Stimulated activated CD4-positive, alpha-beta T cell treated with anti-CD3 and anti-CD28 coated beads, TNF-alpha, amount 100 ng/mL, for 24 hours (primary cell): Measurements from ENCODE around the gene BCL2L11.

Experiments used
- DNase-seq, 3 experiments: peaks; one replicate each; pipeline ENCODE4 v3.0.0-alpha.2; 2020; ENCODE audit warnings: low read depth in 3 of 3

BCL2L11 gene

DNA sequence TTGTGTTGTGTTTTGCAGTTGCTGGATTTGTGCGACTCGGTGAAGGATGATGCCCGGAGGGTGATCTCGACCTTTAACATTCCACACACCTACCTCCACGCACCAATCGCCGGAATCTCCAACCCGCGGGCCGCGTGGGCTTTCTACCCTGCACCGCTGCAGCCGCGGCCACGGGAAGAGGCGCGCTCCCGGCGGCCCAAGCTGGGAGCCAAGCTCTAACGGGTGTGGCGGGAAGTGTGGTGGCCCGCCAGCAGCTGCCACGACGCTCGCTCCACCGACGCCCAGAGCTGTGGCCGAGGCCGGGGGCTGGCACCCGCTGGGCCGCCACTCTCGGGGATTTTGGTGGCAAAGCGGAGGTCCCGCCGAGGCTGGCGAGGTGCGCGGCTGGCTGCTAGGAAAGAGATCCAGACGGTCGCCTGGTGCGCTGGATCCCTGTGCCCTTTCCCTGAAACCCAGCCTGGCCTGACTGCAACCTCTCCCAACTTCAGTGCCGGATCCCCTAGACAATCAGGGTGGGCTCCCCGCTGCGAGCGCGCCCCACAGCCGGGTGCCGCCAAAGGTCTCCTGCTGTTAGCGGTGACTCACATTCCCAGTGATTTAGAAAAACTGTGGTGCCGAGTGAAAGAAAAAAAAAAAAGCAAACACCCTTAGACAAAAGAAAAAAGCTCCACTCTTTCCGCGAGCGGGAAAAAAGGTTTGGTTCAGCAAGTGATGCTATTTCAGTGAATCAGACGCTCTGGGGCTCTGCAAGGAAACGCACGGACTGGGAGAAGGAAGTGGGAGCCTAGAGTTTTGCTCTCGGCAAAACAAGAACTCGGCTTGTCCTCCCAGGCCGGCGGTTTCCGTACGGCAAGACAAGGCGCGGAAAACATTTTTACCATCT, 2.9 kb upstream of the BCL2L11 start:
- DNase-seq = peak in 1 of 3 experiments; percentile 32

- DNase-seq = no peak
Measured at GRCh38 chr2:111118481-111118980, 2.2 kb upstream of the BCL2L11 start.

DNA sequence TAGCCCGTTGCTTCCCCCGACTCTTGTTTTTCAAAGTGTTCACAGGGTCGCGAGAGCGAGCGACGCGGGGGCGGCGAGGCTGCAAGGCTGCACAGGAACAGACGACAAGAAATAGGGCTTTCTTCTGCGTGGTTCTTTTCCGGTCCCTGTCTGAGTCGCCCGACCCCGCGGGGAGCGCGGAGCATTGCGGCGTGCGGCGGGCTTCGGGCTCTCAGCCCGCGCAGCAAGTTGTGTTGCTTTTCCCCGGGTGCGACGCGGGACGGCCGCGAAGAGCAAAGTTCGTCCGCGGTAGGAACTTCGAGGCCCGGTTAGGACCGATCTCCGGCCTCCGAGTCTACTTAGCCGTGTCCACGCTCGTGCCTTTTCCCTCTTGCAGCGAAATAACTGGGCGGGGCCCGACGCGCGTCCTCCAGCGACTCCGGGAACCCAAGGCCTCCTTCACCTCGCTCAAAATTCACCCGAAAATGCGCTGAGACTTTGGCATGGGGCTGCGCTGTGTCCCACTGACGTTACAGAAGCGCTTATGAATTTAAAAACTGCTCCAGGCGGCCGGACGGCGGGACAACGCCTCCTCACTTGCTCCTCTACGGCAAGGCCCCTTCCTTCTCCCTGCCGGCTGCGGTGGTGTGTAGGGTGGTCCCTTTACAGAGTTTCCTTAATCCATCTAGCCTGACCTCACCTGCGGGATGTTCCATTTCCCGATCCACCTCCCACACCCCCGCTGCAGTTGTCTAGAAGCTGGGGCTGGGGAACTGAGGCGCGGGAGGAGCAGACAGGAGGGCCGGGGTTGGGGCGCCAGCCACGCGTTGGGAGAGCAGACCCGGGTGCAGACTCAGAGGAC, 1.5 kb upstream of the BCL2L11 start:
- peak in 1 of 3 experiments; percentile 14 for DNase-seq

- no peak for DNase-seq
Measured at GRCh38 chr2:111119822-111120252, 877 bp upstream of the BCL2L11 start.

DNA sequence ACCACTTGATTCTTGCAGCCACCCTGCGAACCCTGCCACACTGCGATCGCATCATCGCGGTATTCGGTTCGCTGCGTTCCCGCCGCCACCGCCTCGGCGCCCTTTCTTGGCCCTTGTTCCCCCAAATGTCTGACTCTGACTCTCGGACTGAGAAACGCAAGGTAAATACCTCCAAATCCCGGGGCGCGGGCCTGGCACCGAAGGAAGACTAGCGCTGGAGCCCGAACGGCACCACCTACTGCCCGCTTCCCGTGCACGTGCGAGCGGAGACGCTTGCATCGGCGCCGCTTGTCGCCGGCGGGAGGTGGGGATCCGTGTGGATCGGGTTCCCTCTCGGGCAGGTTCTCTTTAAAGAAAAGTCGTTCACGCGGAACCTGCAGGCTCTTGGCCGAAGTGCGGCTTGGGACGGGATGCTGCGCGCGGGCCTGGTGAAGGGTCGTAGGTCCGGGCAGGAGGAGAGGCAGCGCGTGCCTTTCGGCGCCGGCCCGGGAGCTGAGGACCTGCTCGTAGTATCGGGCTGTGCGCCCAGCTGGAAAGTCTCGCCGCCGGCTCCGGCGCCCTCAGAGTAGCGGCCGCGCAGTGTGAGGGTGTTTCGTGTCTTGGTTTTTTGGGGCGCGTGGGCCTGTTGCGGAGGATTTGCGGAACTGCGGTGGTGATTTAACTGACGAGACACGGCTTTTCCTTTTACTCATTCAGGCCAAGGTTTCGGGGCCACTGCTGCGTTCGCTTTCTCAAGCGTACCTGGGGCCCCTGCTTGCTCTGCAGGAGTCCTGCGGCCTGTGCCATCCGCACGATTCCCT, 514 bp downstream of the BCL2L11 start:
- peak in 2 of 3 experiments; percentile 35 to 42 for DNase-seq

DNA sequence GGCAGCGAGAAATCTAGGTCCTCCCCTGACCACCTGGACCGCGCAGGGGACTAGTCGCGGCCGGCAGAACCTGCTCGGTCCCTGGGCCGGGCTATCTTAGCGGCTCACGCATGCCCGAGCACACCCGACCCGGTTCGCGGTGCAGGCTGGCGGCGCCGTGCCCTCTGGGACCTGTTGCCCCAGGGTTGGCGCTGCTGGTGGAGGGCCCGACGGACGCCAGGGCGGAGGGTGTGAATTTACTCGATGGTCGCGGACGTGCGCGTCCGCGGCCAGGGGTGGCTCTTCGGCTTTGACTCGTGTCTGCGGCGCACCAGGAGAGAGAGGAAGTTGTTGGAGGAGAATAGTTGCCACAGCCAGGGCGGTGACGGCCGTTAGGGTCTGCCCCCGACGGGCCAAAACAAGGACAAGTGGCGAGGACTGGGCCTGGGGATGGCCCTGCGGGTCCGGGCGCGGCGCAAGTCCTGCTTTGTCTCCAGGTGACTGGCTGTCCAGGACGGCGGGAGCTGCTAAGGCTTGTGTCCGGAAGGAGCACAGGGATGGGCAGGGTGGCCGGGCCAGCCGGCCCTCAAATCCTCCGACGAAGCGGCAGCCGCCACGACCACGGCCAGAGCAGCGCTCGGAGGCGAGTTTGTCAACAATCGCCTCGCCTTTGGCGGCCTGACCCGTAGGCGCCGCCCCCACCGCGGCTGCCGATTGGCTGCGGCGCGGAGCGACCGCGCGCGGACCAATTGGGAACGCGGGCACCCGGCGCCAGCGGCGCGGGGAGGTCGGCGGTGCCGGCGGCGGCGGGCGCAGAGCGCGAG, 1.3 kb downstream of the BCL2L11 start:
- DNase-seq = peak in 2 of 3 experiments; percentile 60 to 78

- DNase-seq = no peak
Measured at GRCh38 chr2:111122631-111123421, 2.1 kb downstream of the BCL2L11 start.

DNA sequence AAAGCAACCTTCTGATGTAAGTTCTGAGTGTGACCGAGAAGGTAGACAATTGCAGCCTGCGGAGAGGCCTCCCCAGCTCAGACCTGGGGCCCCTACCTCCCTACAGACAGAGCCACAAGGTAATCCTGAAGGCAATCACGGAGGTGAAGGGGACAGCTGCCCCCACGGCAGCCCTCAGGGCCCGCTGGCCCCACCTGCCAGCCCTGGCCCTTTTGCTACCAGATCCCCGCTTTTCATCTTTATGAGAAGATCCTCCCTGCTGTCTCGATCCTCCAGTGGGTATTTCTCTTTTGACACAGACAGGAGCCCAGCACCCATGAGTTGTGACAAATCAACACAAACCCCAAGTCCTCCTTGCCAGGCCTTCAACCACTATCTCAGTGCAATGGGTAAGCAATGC, 3.0 kb downstream of the BCL2L11 start:
- DNase-seq = no peak

- no peak for DNase-seq
Measured at GRCh38 chr2:111126581-111126980, 5.9 kb downstream of the BCL2L11 start.

DNA sequence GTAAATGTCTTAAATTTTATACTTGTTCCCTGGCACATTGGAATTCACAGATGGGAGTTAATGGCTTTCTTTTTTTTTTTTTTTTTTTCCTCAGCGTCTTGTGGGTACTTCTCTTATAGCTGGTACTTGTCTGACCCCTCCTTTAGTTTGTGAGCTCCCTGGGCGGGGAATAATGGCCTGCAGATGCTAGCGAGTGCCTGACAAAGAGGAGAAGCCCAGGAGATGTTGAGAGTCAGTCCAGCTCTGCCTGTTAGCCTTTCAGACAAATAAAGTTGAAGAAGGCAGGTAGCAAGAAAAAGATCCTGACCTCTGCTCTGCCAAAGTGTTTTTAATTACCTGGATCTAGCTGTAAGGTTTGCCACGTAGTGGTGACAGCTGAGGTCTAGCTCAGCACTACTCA, 6.6 kb downstream of the BCL2L11 start:
- DNase-seq = no peak

DNA sequence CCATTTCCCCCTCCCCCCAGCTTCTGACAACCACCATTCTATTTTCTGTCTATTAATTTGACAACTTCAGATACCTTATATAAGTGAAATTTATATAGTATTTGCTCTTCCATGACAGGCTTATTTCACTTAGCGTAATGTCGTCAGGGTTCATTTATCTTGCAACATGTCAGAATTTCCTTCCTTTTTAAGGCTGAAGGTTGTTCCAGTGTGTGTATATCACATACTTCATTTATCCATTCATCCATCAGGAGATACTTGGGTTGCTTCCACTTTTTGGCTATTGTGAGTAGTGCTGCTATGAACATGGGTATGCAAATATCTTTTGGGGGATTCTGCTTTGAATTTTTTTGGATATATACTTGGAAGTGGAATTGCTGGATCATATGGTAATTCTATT, 7.4 kb downstream of the BCL2L11 start:
- DNase-seq = no peak

GRCh38 chr2:111133603-111134002, 12.9 kb downstream of the BCL2L11 start:
- DNase-seq = no peak

DNA sequence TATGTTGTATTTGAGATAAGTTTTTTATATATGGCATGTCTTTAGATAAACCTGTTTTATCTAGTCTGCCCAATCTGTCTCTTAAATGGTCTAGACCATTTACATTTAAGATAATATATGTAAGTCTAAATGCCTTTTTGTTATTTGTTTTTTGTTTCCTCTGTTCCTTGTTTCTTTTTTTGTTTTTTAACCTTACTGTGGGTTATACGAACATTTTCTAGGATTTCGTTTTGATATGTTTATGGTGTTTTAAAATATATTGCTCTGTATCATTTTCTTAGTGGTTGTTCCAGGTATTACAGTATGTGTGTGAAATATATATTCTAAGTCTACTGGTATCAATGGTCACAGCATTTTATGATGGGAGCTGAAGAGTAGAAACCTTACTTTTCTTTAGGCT, 13.3 kb downstream of the BCL2L11 start:
- DNase-seq = no peak

- no peak for DNase-seq
Measured at GRCh38 chr2:111135237-111135909, 14.7 kb downstream of the BCL2L11 start.

DNA sequence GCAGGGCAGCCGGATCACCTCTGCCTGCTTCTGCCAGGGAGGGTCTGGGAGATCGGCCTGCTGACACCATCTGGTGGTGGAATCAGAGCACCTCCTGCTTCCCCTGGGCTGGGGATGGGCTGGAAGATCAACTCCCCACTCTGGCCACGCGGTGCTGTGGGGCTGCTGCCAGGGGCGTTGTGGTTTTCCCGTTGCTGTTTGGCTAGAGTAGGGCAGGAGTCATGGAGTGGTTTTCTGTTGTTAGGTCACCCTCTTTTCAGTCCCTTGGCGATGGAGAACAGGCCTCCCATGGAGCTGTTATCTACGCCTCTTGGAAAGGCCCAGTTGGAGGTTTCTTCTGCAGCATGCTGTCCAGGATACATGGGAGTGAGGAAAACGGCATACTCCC, 15.2 kb downstream of the BCL2L11 start:
- DNase-seq = no peak

DNA sequence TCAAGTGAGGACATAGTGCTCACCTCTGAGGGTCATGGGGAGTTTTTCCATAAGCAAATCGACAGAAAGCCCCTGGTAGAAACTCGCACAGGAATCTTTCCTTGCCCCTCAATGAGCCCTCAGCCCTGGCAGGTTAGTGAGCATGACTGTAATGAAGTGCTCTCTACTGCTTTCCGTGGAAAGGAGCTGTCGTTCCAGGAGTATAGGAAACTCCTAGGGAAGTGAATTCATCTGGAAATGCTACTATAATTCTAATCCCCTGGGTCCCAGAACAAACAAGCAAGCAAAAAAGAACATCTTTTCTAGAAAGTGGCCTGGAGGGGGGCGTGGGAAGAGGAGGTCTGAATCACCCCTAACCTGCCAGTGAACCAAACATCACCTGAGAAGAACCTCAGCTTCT, 18.1 kb downstream of the BCL2L11 start:
- DNase-seq = no peak

GRCh38 chr2:111139637-111140317, 19.1 kb downstream of the BCL2L11 start:
- DNase-seq = no peak

DNA sequence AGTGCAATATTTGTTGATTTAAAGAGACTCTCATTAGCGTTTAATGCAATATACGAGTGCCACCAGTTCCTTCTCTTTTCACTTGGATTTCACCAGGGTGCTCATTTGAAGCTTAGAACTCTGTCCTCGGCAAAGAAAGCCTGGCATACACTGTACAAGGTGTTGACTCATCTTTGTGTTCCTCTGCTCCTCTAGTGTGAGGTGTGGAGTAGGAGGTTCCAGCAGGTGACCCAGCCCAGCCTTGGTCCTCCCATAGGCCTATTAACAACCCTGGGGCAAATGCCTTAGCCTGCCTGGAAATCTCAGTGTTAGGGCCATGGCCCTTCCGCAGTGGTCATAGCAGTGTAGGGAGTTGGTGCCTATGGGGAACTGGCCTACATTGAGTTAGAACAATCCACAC, 20.1 kb downstream of the BCL2L11 start:
- DNase-seq = no peak

- no peak for DNase-seq
Measured at GRCh38 chr2:111142101-111142500, 21.4 kb downstream of the BCL2L11 start.
